Myometrial cell (primary cell): Measurements from ENCODE around the gene LCOR. TPM values are rescaled to one million over a fixed set of nuclear protein-coding genes. Genes with fewer than 3 reads are reported as not detected.

Source experiments
- total RNA-seq: library from RNA; depleted of rRNA; stranded (reverse); fragments of >200 nt; gene quantifications from 2 replicates; pipeline ENCODE4 v1.2.3, GENCODE V29; 2015

Gene LCOR
- total RNA-seq: 5.2 and 8.7 TPM in 2 replicates

GRCh38 chr10:96831867-96832720, at the start of gene LCOR:
TSS of gene LCOR (plus strand) at chr10:96832298. CDS start at chr10:96949058, 116,760 bp downstream.

Other genes starting within 250 kb of the LCOR start
- 75.9 and 93.1 TPM in 2 replicates for gene TM9SF3, start 245.3 kb upstream of the LCOR start, total RNA-seq
- 0.29 TPM in 1 of 2 replicates, not detected in the other for gene PIK3AP1, start 111.8 kb upstream of the LCOR start, total RNA-seq